ENCODE results near the gene APOL1. TPM values are rescaled to one million over a fixed set of nuclear protein-coding genes. Genes with fewer than 3 reads are reported as not detected.
A peak's percentile ranks its signal among the peaks of the same experiment; 100 is the strongest.

Gene APOL1
- total RNA-seq, 1 donor from 2014 or later = not detected

GRCh38 chr22:36257948-36258670 is 5.2 kb downstream of the APOL1 start:
- H2AFZ ChIP-seq (replicated peaks) = peak overlapping the region; percentile 37

GRCh38 chr22:36258701-36259614 is 6.0 kb downstream of the APOL1 start:
- peak overlapping the region; percentile 78 for H3K4me3 Mint-ChIP-seq
- H3K9ac ChIP-seq = no peak overlapping the region

More at GRCh38 chr22:36257948-36258670, 5.2 kb downstream of the APOL1 start:
- Mint-ChIP-seq H3K9me3 (no peaks in the 10 kb centered on the region), H3K4me3 (peak overlapping the region; percentile 78), H3K36me3 (no peaks in the 10 kb centered on the region), H3K27ac (peak overlapping the region; percentile 100), H3K4me1 (peaks cover 71% of the 10 kb centered on the region), H3K27me3 (ENCODE audit: insufficient read depth, low read depth) (peaks cover 9% of the 10 kb centered on the region)
- H3K9ac ChIP-seq = no peak overlapping the region
- no peaks in the 10 kb centered on the region for H3K36me3 ChIP-seq
- no peaks in the 10 kb centered on the region for H4K20me1 ChIP-seq (ENCODE audit: low read depth)
- H3F3A ChIP-seq (ENCODE audit: low read depth) = peaks cover 26% of the 10 kb centered on the region
- H3K79me2 ChIP-seq (ENCODE audit: low read depth) = no peaks in the 10 kb centered on the region
- H3K9me3 ChIP-seq (ENCODE audit: low read depth) = no peaks in the 10 kb centered on the region
- no peak overlapping the region for H3K4me3 ChIP-seq
- no peaks in the 10 kb centered on the region for H3K27me3 ChIP-seq
- peak overlapping the region; percentile 56 for H3K27ac ChIP-seq
- peaks cover 42% of the 10 kb centered on the region for H3K4me1 ChIP-seq
- no peak for DNase-seq (ENCODE audit: low spot score)
- no peak for TF ChIP-seq EZH2phosphoT487 (IDR thresholded peaks at IDR 0.05)
- TF ChIP-seq EZH2 (IDR thresholded peaks at IDR 0.05) = no peak
- TF ChIP-seq CTCF (IDR thresholded peaks at IDR 0.05) = no peak
- H3K4me2 ChIP-seq = peak overlapping the region; percentile 74

More at GRCh38 chr22:36258701-36259614, 6.0 kb downstream of the APOL1 start:
- H3K4me1 ChIP-seq = peaks cover 42% of the 10 kb centered on the region
- no peaks in the 10 kb centered on the region for H3K27me3 ChIP-seq
- peak; percentile 85 for DNase-seq (ENCODE audit: low spot score)
- no peaks in the 10 kb centered on the region for H3K36me3 ChIP-seq
- H3F3A ChIP-seq (ENCODE audit: low read depth) = peaks cover 26% of the 10 kb centered on the region
- H2AFZ ChIP-seq (replicated peaks) = peak overlapping the region; percentile 68
- peaks cover 76% of the 10 kb centered on the region for H3K4me1 Mint-ChIP-seq
- no peaks in the 10 kb centered on the region for H3K79me2 ChIP-seq (ENCODE audit: low read depth)
- H3K9me3 Mint-ChIP-seq = no peaks in the 10 kb centered on the region
- peak overlapping the region; percentile 100 for H3K27ac Mint-ChIP-seq
- no peaks in the 10 kb centered on the region for H4K20me1 ChIP-seq (ENCODE audit: low read depth)
- H3K36me3 Mint-ChIP-seq = no peaks in the 10 kb centered on the region
- peak overlapping the region; percentile 74 for H3K4me2 ChIP-seq
- H3K4me3 ChIP-seq = peak overlapping the region; percentile 26
- H3K9me3 ChIP-seq (ENCODE audit: low read depth) = no peaks in the 10 kb centered on the region
- H3K27ac ChIP-seq = peak overlapping the region; percentile 60
- H3K27me3 Mint-ChIP-seq (ENCODE audit: insufficient read depth, low read depth) = peaks cover 9% of the 10 kb centered on the region
- TF ChIP-seq EZH2 (IDR thresholded peaks at IDR 0.05) = no peak
- TF ChIP-seq CTCF (IDR thresholded peaks at IDR 0.05) = no peak
- TF ChIP-seq EZH2phosphoT487 (IDR thresholded peaks at IDR 0.05) = no peak

Measured in neural progenitor cell (in vitro differentiated cells).